MM.1S (cell line): ENCODE data around the gene NCAN.

Experiments
- DNase-seq: peaks from one replicate; pipeline ENCODE4 v3.0.0-alpha.2; 2015
- H2AFZ ChIP-seq: fragments of 300-600 bp; sonication (generic); 2 replicates; pipeline ENCODE4 v1.6.0; 2016; ENCODE audit warnings: antibody characterized with exemption, low read length
- H3F3A ChIP-seq: fragments of 300-600 bp; sonication (generic); 2 replicates; pipeline ENCODE4 v1.6.1; 2016; ENCODE audit warnings: mild to moderate bottlenecking, antibody characterized with exemption, low read length, moderate library complexity, mixed read lengths; ENCODE audit not compliant: insufficient read depth
- H3K27ac ChIP-seq: fragments of 300-600 bp; sonication (generic); 2 replicates; pipeline ENCODE4 v1.5.1; 2016; ENCODE audit warnings: mild to moderate bottlenecking, low read length
- H3K27me3 ChIP-seq: fragments of 300-600 bp; sonication (generic); replicated peaks from 2 replicates; pipeline ENCODE4 v1.6.0; 2016; ENCODE audit warnings: low read length; ENCODE audit not compliant: insufficient read depth
- H3K36me3 ChIP-seq: fragments of 300-600 bp; sonication (generic); replicated peaks from 2 replicates; pipeline ENCODE4 v1.6.1; 2016; ENCODE audit warnings: mild to moderate bottlenecking, low read length, mixed read lengths; ENCODE audit not compliant: insufficient read depth
- H3K4me1 ChIP-seq: fragments of 300-600 bp; sonication (generic); 2 replicates; pipeline ENCODE4 v1.6.1; 2016; ENCODE audit warnings: low read length, mixed read lengths
- H3K4me2 ChIP-seq: fragments of 300-600 bp; sonication (generic); 2 replicates; pipeline ENCODE4 v1.6.0; 2016; ENCODE audit warnings: low read depth, low read length
- H3K4me3 ChIP-seq: fragments of 300-600 bp; sonication (generic); 2 replicates; pipeline ENCODE4 v1.5.1; 2016; ENCODE audit warnings: low read length, mixed read lengths
- H3K79me2 ChIP-seq: fragments of 300-600 bp; sonication (generic); 2 replicates; pipeline ENCODE4 v1.6.1; 2016; ENCODE audit warnings: mixed run types, low read length, mixed read lengths
- H3K9ac ChIP-seq: fragments of 300-600 bp; sonication (generic); 2 replicates; pipeline ENCODE4 v1.6.1; 2016; ENCODE audit warnings: low read length, mixed read lengths
- H3K9me2 ChIP-seq: fragments of 300-600 bp; sonication (generic); replicated peaks from 2 replicates; pipeline ENCODE4 v1.6.1; 2016; ENCODE audit warnings: mild to moderate bottlenecking, low read length, mixed read lengths; ENCODE audit not compliant: insufficient read depth
- H3K9me3 ChIP-seq: fragments of 300-600 bp; sonication (generic); replicated peaks from 2 replicates; pipeline ENCODE4 v1.6.1; 2016; ENCODE audit warnings: mild to moderate bottlenecking, low read length, mixed read lengths; ENCODE audit not compliant: insufficient read depth
- H4K20me1 ChIP-seq: fragments of 300-600 bp; sonication (generic); 2 replicates; pipeline ENCODE4 v1.6.1; 2016; ENCODE audit warnings: mild to moderate bottlenecking, low read length, moderate library complexity, mixed read lengths; ENCODE audit not compliant: insufficient read depth
- CTCF ChIP-seq: fragments of 300-600 bp; sonication (generic); IDR thresholded peaks from 2 replicates; pipeline ENCODE4 v1.5.1; 2016; ENCODE audit warnings: antibody characterized with exemption, low read length, mixed read lengths
- EZH2 ChIP-seq: fragments of 300-600 bp; sonication (generic); optimal IDR thresholded peaks from 2 replicates; pipeline ENCODE3; 2017; ENCODE audit warnings: low read depth, mild to moderate bottlenecking, antibody characterized with exemption, low read length, mixed read lengths
- EZH2phosphoT487 ChIP-seq: fragments of 300-600 bp; sonication (generic); IDR thresholded peaks from 2 replicates; pipeline ENCODE4 v1.6.1; 2018; ENCODE audit warnings: antibody characterized with exemption, low read length

Gene NCAN

GRCh38 chr19:19279062-19279612 lies 67.4 kb downstream of the NCAN start:
- H3K9ac ChIP-seq: no peak overlapping the region
- no peaks in the 10 kb centered on the region for H3K9me3 ChIP-seq
- no peak for DNase-seq
- H3K36me3 ChIP-seq: no peaks in the 10 kb centered on the region
- TF ChIP-seq EZH2phosphoT487 (no peak), CTCF (no peak), EZH2 (no peak)
- no peak overlapping the region for H2AFZ ChIP-seq
- no peak overlapping the region for H3K27ac ChIP-seq
- H3K79me2 ChIP-seq: no peaks in the 10 kb centered on the region
- H3K4me1 ChIP-seq: no peaks in the 10 kb centered on the region
- no peaks in the 10 kb centered on the region for H4K20me1 ChIP-seq
- no peaks in the 10 kb centered on the region for H3K27me3 ChIP-seq
- H3F3A ChIP-seq: no peaks in the 10 kb centered on the region
- no peaks in the 10 kb centered on the region for H3K9me2 ChIP-seq
- H3K4me2 ChIP-seq: no peak overlapping the region
- no peak overlapping the region for H3K4me3 ChIP-seq

GRCh38 chr19:19279853-19280252 lies 68.1 kb downstream of the NCAN start:
- no peak overlapping the region for H3K9ac ChIP-seq
- H3F3A ChIP-seq: no peaks in the 10 kb centered on the region
- no peaks in the 10 kb centered on the region for H3K4me1 ChIP-seq
- TF ChIP-seq EZH2 (no peak), CTCF (no peak), EZH2phosphoT487 (no peak)
- H4K20me1 ChIP-seq: no peaks in the 10 kb centered on the region
- H3K9me2 ChIP-seq: no peaks in the 10 kb centered on the region
- H3K36me3 ChIP-seq: no peaks in the 10 kb centered on the region
- DNase-seq: no peak
- no peaks in the 10 kb centered on the region for H3K9me3 ChIP-seq
- H3K4me2 ChIP-seq: no peak overlapping the region
- H3K4me3 ChIP-seq: no peak overlapping the region
- no peaks in the 10 kb centered on the region for H3K27me3 ChIP-seq
- no peaks in the 10 kb centered on the region for H3K79me2 ChIP-seq
- H2AFZ ChIP-seq: no peak overlapping the region
- H3K27ac ChIP-seq: no peak overlapping the region

GRCh38 chr19:19280561-19280960 lies 68.8 kb downstream of the NCAN start:
- no peaks in the 10 kb centered on the region for H4K20me1 ChIP-seq
- no peak overlapping the region for H3K4me3 ChIP-seq
- H3K4me2 ChIP-seq: no peak overlapping the region
- no peak for DNase-seq
- no peaks in the 10 kb centered on the region for H3K36me3 ChIP-seq
- TF ChIP-seq CTCF (no peak), EZH2phosphoT487 (no peak), EZH2 (no peak)
- no peak overlapping the region for H3K27ac ChIP-seq
- no peaks in the 10 kb centered on the region for H3K9me3 ChIP-seq
- no peak overlapping the region for H3K9ac ChIP-seq
- no peaks in the 10 kb centered on the region for H3K9me2 ChIP-seq
- no peak overlapping the region for H2AFZ ChIP-seq
- H3K79me2 ChIP-seq: no peaks in the 10 kb centered on the region
- H3K27me3 ChIP-seq: no peaks in the 10 kb centered on the region
- H3F3A ChIP-seq: no peaks in the 10 kb centered on the region
- H3K4me1 ChIP-seq: no peaks in the 10 kb centered on the region
